HG03460 (cell line): ENCODE measurements around the gene PIKFYVE.
"Not testable (repeated sequence)": the region's sequence is repeated elsewhere in the genome, so short reads cannot be mapped to it uniquely, and the experiment has no call there.

ENCODE experiments used
- ATAC-seq: cut with Tn5 transposase; IDR thresholded peaks from one replicate; pipeline ENCODE4 v1.9.1; 2021; ENCODE audit not compliant: unreplicated experiment

Gene PIKFYVE

DNA sequence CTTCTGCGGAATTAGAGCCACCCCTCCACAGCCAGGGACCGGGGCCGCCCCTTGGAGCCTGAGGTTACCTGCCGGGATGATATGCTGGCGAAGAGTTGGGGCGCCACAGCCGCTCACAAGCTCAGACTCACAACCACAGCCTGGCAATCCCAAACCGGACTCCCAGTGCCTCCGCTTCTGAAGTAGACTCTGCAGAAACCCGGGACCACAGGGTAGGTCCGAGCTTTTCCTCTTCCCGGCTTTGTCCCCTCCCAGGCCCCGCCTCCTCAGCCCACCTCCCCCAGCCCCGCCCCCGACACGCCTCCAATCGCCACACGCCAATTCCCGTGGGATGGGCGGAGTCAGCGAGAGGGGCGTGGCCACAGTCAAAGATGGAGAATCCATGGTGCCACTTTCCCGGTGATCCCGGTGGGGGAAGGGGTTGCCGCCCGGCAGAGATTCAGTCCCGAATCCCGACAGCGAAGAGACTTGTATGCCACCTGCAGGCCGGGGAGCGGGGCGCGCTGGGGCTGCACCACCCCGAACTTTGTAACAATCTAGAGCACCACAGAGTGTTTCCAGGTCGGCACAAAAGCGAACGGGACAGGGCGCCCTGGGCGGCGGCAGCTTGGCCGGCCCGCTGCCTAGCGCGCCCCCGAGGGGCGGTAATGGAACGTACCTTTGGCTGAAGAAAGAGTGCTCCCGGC is 11.0 kb upstream of the PIKFYVE start, which contains the start of gene IDH1:
Gene IDH1, minus strand, starts transcription at position 201 of the 686 bp plus-strand sequence. CDS start 3,520 bp downstream, outside the sequence.
- peak; percentile 66 for ATAC-seq

DNA sequence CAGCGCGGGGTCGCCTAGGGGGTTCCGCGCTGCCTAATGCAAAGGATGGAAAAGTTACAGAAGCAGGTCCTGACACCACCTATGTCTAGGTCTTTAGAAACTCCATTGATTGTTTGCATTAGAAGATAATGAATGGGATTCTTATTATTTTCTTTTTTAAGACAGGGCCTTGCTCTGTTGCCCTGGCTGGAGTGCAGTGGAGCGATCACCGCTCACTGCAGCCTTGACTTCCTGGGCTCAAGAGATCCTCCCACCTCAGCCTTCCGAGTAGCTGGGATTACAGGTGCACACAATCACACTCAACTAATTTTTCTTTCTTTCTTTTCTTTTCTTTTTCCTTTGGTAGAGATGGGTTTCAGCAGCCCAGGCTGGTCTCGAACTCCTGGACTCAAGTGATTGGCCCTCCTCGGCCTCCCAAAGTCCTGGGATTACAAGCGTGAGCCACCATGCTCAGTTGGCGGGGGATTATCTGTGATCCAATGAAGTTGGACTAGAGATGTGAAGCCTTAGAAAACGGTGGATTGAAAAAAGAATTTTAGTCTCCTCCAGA is 10.4 kb upstream of the PIKFYVE start:
- peak; percentile 14 for ATAC-seq

DNA sequence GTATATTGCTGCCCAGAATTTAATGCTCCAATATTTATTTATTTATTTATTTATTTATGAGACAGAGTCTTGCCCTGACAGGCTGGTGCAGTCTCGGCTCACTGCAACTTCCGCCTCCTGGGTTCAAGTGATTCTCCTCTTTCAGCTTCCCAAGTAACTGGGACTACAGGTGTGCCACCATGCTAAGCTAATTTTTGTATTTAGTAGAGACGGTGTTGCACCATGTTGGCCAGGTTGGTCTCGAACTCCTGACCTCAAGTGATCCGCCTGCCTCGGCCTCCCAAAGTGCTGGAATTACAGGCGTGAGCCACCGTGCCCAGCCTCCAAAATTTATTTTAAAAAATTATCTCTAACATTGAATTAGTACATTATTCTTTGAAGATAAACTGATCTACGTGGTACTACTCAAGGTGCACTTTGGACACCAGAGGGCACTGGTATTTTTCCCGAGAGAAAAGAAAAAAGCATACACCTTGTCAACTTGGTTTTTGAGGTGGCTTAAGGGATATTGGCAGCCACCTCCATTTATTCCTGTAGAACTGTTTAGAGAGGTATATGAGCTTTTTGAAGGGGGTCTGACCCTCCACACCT is 9.8 kb upstream of the PIKFYVE start:
- ATAC-seq = no peak

DNA sequence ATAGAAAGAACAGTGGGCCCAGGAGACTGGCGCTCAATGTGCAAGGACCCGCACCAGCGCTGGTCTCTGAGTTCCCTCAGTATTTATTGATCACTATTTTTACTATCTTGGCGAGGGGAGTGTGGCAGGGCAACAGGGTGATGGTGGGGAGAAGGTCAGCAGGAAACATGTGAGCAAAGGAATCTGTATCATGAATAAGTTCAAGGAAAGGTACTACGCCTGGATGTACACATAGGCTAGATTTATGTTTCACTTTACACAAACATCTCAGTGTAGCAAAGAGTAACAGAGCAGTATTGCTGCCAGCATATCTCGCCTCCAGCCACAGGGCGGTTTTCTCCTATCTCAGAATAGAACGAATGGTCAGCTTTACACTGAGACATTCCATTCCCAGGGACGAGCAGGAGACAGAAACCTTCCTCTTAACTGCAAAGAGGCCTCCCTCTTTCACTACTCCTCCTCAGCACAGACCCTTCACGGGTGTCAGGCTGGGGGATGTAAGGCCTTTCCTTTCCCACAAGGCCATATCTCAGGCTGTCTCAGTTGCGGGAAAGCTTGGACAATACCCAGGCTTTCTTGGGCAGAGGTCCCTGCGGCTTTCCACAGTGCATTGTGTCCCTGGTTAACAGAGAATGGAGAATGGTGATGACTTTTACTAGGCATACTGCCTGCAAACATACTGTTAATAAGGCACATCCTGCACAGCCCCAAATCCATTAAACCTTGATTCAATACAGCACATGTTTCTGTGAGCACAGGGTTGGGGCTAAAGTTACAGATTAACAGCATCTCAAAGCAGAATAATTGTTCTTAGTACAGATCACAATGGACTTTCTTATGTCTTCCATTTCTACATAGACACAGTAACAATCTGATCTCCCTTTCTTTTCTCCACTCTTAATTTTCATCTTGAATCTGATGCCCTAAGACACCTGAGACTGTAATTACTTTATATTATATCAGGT is 8.9 kb upstream of the PIKFYVE start:
- ATAC-seq = not testable (repeated sequence)

DNA sequence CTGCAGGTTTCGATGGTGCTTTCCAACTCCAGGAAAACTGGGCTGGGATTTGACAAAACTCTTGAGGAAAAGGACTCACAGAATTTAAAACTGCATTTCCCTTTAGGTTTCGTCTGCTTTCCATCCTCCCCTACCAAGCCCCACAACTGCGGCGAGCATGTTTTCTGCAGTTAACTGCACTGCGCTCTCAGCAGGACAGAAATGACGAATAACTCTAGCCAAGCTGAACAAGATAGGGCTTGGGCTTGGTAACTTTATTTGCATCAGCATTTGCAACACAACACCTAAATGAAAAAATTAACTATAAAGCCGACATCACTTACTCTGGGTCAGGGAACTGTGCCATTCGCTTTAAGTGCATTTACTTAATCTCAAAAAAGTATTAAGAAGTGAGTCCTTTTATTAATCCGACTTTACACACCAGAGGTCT is 669 bp upstream of the PIKFYVE start:
- ATAC-seq = peak; percentile 31

DNA sequence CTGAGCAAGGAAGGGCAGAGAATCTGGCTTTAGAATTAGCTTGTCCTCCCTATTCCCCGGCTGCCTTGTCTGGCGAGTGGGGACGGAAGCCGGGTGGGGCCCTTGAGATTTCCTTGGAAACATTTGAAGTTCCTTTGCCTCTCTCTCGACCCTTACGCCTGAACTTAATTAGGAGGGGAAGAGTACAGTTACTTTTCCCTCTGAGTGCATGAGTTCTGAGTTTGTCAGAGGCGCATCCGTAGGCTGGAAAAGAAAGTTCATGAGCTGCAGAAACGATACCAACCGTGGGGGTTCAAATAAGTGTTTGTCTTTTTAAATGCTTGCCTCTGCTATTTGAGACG is 468 bp downstream of the PIKFYVE start:
- ATAC-seq = peak; percentile 7

DNA sequence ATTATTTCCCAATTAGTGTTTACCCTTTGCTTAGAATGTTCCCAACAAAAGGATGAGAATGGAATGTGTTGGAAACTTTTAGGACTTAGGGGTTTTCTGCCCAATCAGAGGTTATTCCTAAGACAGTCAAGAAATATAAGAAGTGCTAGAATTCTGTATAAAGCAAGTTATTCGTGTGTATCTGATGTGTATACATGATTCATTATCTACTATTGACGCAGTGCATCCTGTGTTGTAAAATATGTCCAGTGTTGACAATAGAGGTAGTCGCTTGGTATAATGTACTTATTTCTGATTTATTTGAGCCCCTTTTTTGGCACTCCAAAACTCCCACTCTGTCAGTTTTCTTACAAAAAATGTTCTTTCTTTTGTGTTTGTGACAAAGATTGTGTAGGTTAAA is 881 bp downstream of the PIKFYVE start:
- no peak for ATAC-seq

DNA sequence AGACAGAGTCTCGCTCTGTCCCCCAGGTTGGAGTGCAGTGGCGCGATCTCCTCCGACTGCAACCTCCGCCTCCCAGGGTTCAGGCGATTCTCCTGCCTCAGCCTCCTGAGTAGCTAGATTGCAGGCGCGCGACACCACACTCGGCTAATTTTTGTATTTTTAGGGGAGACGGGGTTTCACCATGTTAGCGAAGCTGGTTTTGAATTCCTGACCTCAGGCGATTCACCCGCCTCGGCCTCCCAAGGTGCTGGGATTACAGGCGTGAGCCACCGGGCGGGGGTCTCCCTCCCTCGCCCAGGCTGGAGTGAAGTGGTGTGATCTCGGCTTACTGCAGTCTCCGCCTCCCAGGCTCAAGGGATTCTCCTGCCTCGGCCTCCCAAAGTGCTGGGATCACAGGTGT is 1.5 kb downstream of the PIKFYVE start:
- ATAC-seq = not testable (repeated sequence)

DNA sequence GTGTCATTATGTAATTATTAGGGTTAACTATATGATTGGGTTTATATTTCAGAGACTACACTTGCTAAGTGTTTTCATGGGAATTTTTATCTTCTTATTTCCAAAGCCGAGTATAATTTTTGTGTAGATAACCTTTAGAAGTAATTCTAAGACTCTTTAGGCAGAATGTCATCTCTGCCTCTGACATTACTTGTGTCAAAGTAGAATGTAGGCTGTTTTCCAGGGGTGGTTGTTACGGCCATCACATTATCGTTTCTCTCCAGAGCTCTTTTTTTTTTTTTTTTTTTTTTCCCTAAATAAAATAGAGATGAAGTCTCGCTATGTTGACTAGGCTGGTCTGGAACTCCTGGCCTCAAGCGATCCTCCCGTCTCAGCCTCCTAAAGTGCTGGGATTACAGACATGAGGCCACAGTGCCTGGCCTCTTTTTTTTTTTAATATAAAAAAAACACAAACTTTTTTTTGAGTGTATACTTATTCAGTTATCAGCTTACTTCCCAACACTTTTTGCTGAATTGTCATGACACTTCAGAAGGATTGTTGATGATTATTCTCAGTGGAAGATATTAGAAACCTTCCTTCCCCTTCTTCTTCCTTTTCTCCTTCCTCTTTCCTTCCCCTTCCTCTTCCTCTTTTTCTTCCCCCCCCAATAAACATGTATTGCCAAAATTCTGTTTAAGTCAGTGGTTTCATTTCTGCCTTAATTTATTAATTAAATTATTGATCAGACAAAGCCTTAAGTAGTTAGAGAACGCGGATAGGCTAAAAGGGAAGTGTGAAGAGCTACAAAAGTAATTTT is 2.3 kb downstream of the PIKFYVE start:
- no peak for ATAC-seq

DNA sequence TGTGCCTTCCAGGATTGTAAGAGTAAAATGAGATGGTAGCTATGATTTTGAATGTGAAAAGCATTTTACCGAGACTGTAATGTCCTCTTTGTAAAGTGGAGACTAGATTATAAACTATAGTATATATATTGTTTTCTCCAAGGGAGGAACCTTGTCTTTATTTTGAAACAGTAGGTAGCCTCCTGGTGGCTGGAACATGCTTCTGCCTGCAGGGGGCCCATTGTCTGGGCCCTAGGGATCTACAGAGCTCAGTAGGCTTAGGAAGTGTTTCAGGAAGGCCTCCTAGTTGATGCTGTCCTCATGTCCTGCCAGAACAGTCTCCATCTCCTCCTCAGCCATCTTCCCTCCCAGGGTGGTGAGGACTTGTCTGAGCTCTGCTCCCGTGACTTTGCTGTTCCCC is 3.0 kb downstream of the PIKFYVE start:
- ATAC-seq = no peak

DNA sequence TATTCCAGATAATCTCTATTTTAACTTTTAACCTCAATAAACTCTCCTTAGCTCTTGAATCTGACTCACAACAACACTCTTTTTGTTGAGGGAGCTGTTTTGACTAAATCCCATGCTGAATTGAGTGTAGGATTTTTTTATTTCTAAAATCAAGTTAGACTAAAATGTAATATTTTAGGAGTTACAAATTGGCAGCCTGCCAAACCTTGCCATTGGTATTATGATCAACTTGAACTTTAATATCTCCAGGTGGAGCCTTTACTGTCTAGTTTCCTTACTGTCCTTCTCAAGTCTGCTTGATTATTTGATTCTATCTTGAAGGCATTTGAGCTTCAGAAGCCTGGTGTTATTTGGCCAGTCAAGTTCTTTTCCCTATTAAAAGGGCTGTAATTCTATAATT is 8.7 kb downstream of the PIKFYVE start:
- ATAC-seq = no peak

DNA sequence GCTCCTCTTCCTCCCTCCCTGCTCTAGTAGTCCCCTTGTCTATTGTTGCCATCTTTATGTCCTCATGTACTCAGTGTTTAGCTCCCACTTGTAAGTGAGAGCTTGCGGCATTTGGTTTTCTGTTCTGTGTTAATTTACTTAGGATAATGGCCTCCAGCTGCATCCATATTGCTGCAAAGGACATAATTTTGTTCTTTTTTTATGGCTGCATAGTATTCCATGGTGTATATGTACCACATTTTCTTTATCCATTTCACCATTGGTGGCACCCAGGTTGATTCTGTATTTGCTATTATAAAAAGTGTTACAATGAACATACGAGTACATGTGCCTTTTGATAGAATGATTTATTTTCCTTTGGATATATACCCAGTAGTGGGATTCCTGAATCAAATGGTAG is 12.5 kb downstream of the PIKFYVE start:
- no peak for ATAC-seq

DNA sequence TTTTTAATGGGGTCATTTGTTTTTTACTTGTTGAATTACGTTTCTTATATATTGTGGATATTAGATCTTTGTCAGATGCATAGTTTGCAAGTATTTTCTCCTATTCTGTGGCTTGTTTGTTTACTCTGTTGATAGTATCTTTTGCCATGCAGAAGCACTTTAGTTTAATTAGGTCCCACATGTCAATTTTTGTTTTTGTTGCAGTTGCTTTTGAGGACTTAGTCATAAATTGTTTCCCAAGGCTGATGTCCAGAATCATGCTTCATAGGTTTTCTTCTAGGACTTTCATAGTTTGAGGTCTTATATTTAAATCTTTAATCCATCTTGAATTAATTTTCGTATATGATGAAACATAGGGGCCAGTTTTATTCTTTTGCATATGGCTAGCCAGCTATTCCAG is 13.2 kb downstream of the PIKFYVE start:
- ATAC-seq = no peak

DNA sequence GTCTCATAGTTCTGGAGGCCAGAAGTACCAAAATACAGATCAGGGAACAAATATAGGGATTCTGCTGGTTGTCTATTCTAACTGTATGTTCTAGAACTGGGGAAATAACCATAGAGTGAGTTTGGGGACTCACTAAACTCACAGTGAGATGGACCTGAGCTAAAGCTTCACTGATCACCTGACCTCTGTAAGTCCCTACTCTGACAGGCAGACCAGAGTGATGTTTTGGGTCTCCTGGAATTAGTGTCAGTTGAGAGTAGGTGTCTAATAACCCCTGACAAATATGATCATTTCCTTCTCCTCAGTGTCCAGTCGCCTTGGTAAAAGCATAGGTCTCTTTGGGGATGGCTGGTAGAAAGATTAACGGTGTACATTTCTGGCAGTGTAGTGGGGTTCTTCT is 14.2 kb downstream of the PIKFYVE start:
- ATAC-seq = no peak

DNA sequence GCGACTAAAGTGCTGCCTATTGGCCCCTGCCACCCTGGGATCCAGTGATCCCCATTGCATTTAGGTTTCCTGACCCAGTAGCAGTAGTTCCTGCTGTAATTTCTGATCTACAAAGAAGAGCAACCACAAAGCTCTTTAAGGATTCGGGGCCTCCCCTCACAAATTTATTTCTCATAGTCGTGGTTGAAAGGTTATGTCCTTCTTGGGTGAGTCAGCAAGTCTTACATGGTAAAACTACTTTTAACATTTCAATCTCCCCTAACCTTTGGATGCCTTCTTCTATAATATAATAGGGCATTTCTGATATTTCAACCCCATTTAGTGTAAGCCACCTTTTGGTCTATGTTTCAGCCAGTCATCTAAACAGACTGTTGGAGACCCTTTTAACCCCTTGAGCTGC is 14.9 kb downstream of the PIKFYVE start:
- ATAC-seq = peak; percentile 54

DNA sequence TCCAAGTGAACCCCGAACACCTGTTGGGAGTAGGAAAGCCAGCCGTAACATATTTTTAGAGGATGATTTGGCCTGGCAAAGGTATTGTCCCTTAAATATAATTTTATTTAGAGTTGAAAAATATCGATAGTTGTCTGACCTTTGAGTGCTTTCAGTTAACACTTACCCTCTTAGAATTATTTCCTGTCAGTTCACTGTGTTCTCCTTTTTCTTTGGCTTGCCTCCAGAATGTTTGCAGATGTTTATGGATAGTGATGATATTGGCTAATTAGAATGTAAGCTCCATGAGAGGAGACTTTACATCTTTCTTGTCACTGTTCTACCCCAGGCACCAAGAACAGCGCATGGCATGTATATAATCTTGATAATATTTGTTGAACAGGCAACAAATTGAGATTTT is 19.8 kb downstream of the PIKFYVE start:
- ATAC-seq = no peak

DNA sequence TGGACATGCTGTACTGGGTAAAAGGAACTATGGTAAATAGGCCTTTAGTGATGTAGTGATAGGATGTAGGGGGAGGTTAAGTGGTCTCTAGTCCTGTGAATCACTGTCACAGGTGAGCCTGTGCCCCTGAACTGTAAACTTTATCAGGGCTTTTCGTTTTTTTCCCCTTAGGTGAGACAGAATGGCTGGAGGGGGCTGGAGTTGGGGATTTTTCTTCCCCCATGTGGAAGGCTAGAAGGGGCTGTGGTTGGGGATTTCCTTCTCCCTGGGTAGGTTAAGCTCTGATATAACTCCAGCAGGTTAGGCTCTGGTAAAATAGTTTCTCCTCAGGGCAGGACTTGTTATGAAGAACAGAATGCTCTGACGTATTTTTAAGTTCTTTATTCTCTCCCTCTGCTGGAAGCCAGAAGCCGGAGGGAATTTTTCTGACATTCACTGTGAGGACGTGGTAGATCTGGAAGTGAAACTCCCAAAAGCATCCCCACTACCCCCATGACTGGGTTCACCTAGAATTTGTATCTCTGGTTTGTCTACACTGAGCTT is 28.5 kb downstream of the PIKFYVE start:
- ATAC-seq = peak; percentile 59

DNA sequence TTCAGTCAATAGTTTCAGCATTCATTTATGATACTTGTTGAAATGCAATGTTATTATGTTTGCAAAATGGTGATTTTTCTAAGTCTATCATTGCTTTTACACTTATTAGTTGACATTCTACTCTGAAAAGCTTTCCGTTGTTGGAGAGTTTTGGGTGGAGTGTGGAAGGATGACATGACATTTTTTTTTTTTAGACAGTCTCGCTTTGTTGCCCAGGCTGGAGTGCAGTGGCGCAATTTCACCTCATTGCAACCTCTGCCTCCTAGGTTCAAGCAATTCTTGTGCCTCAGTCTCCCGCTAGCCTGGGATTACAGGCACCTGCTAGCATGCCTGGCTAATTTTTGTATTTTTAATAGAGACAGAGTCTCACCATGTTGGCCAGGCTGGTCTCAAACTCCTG is 29.8 kb downstream of the PIKFYVE start:
- ATAC-seq = no peak

DNA sequence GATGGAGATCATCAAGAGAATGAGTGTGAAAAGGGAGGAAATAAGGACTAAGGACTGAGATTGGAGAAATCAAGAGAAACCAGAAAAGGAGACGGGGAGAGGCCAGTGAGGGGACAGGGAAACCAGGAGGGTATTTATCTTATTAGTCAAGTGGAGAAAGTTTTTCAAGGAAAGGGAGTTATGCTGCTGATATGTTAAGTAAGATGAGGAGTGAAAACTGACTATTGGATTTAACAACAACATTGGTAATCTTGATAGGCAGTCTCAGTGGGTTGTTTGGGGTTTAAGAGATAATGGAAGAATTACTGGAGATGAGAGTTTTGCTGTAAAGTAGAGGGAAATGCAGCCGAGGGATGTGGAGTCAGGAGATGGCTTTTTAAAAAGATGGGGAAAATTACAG is 30.6 kb downstream of the PIKFYVE start:
- no peak for ATAC-seq

DNA sequence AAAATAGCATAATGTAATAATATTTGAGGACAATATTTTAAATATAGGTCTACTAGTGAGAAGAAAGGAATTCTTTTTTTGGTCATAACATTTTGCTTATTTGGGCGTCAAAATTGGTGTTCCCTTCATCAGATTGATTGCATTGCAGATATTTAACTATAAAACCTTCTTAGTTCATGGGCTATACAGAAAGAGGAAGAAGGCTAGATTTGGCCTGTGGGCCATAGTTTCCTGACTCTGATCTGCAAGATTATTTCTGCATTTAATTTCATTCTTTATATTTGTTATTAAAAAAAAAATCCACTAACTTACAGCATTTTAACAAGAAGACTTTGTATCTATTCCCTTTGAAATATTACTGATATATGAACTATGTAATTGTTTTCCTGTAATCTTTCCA is 31.9 kb downstream of the PIKFYVE start:
- ATAC-seq = no peak
